Brain pericyte (primary cell): ENCODE data around the gene GHR.
"Not testable (repeated sequence)": the region's sequence is repeated elsewhere in the genome, so short reads cannot be mapped to it uniquely, and the experiment has no call there.

Experiments used
- DNase-seq: peaks from one replicate; pipeline ENCODE4 v3.0.0-alpha.2; 2012; ENCODE audit warnings: low read depth, low spot score

The GHR gene

GRCh38 chr5:42645138-42645537, 221.9 kb downstream of the GHR start:
- no peak for DNase-seq

GRCh38 chr5:42648036-42648435, 224.8 kb downstream of the GHR start:
- no peak for DNase-seq

GRCh38 chr5:42648915-42649314, 225.7 kb downstream of the GHR start:
- DNase-seq: no peak

GRCh38 chr5:42650084-42650483, 226.8 kb downstream of the GHR start:
- no peak for DNase-seq

- DNase-seq: no peak
Measured at GRCh38 chr5:42653705-42654104, 230.5 kb downstream of the GHR start.

- DNase-seq: no peak
Measured at GRCh38 chr5:42654645-42655044, 231.4 kb downstream of the GHR start.

- no peak for DNase-seq
Measured at GRCh38 chr5:42655982-42656650, 232.9 kb downstream of the GHR start.

- DNase-seq: no peak
Measured at GRCh38 chr5:42656651-42657015, 233.4 kb downstream of the GHR start.

GRCh38 chr5:42659869-42660268, 236.6 kb downstream of the GHR start:
- DNase-seq: not testable (repeated sequence)

- no peak for DNase-seq
Measured at GRCh38 chr5:42665857-42666256, 242.6 kb downstream of the GHR start.

GRCh38 chr5:42666869-42667268, 243.6 kb downstream of the GHR start:
- no peak for DNase-seq

GRCh38 chr5:42668254-42668653, 245.0 kb downstream of the GHR start:
- no peak for DNase-seq

- DNase-seq: no peak
Measured at GRCh38 chr5:42672925-42673324, 249.7 kb downstream of the GHR start.

GRCh38 chr5:42675602-42676001, 252.4 kb downstream of the GHR start:
- DNase-seq: no peak

- DNase-seq: no peak
Measured at GRCh38 chr5:42676362-42676761, 253.1 kb downstream of the GHR start.

GRCh38 chr5:42677156-42677842, 254.1 kb downstream of the GHR start:
- no peak for DNase-seq

GRCh38 chr5:42680046-42680445, 256.8 kb downstream of the GHR start:
- DNase-seq: no peak

GRCh38 chr5:42685078-42685477, 261.8 kb downstream of the GHR start:
- not testable (repeated sequence) for DNase-seq

- no peak for DNase-seq
Measured at GRCh38 chr5:42689391-42689790, 266.2 kb downstream of the GHR start.

- DNase-seq: no peak
Measured at GRCh38 chr5:42691413-42691937, 268.2 kb downstream of the GHR start.

- no peak for DNase-seq
Measured at GRCh38 chr5:42701351-42702059, 278.3 kb downstream of the GHR start.

GRCh38 chr5:42703238-42703637, 280.0 kb downstream of the GHR start:
- no peak for DNase-seq

GRCh38 chr5:42715785-42716184, 292.5 kb downstream of the GHR start:
- DNase-seq: no peak
